HL-60 (cell line): ENCODE results near the gene OPRL1.
A peak's percentile ranks its signal among the peaks of the same experiment; 100 is the strongest.

Experiments
- DNase-seq, 2 experiments: peaks; one replicate each; pipeline ENCODE4 v3.0.0-alpha.2; 2010 to 2020; ENCODE audit warnings: low read depth in 1 of 2, low spot score in 1 of 2
- H3K27ac ChIP-seq: fragments of 250-450 bp; sonication (Bioruptor Pico); replicated peaks from 2 replicates; pipeline ENCODE4 v1.5.1; 2020; ENCODE audit warnings: mild to moderate bottlenecking, moderate library complexity
- H3K27me3 ChIP-seq: fragments of 250-450 bp; sonication (Bioruptor Pico); 2 replicates; pipeline ENCODE4 v1.5.1; 2021; ENCODE audit warnings: mild to moderate bottlenecking, moderate library complexity; ENCODE audit not compliant: insufficient read depth, poor library complexity, severe bottlenecking
- H3K4me3 ChIP-seq: replicated peaks from 2 replicates; pipeline ENCODE4 v1.5.1; 2011; ENCODE audit warnings: mild to moderate bottlenecking, control low read depth, low read length; ENCODE audit not compliant: insufficient read depth
- CTCF ChIP-seq: IDR thresholded peaks from one replicate; pipeline ENCODE4 v1.5.1; 2011; ENCODE audit warnings: low read length, control low read depth, inconsistent platforms; ENCODE audit not compliant: insufficient read depth
- GABPA ChIP-seq: IDR thresholded peaks from 2 replicates; pipeline ENCODE4 v1.6.1; 2012; ENCODE audit warnings: low read depth
- POLR2AphosphoS5 ChIP-seq: IDR thresholded peaks from 2 replicates; pipeline ENCODE4 v1.6.1; 2012; ENCODE audit warnings: low read depth
- REST ChIP-seq: IDR thresholded peaks from 2 replicates; pipeline ENCODE4 v1.6.1; 2012; ENCODE audit warnings: low read depth; ENCODE audit not compliant: insufficient replicate concordance
- SPI1 ChIP-seq: IDR thresholded peaks from 2 replicates; pipeline ENCODE4 v1.6.1; 2012; ENCODE audit warnings: low read depth, mild to moderate bottlenecking, borderline replicate concordance

OPRL1 gene

GRCh38 chr20:64143018-64143801 lies 63.3 kb downstream of the OPRL1 start:
- DNase-seq, result no peak
- H3K27me3 ChIP-seq, result no peaks in the 10 kb centered on the region
- no peak overlapping the region for H3K4me3 ChIP-seq
- H3K27ac ChIP-seq, result no peak overlapping the region
- TF ChIP-seq CTCF (no peak), REST (no peak), SPI1 (no peak), GABPA (no peak), POLR2AphosphoS5 (no peak)

GRCh38 chr20:64144144-64144912 lies 64.4 kb downstream of the OPRL1 start:
- Histone ChIP-seq H3K27me3 (no peaks in the 10 kb centered on the region), H3K4me3 (no peak overlapping the region), H3K27ac (no peak overlapping the region)
- no peak for TF ChIP-seq POLR2AphosphoS5
- no peak for TF ChIP-seq SPI1
- TF ChIP-seq CTCF, result no peak
- TF ChIP-seq GABPA, result no peak
- TF ChIP-seq REST, result no peak
- DNase-seq, result no peak

- Histone ChIP-seq H3K27ac (no peak overlapping the region), H3K4me3 (no peak overlapping the region), H3K27me3 (no peaks in the 10 kb centered on the region)
- DNase-seq, result peak in 1 of 2 experiments; percentile 12
- no peak for TF ChIP-seq SPI1
- no peak for TF ChIP-seq POLR2AphosphoS5
- TF ChIP-seq REST, result no peak
- peak; percentile 4 for TF ChIP-seq CTCF
- TF ChIP-seq GABPA, result no peak
These were observed 65.8 kb downstream of the OPRL1 start for GRCh38 chr20:64145458-64146300.
